Stimulated activated CD4-positive, alpha-beta T cell treated with anti-CD3 and anti-CD28 coated beads, Interleukin-15, amount 100 ng/mL, for 48 hours (primary cell): Measurements from ENCODE around the gene OTX1.
"Not testable (repeated sequence)": the region's sequence is repeated elsewhere in the genome, so short reads cannot be mapped to it uniquely, and the experiment has no call there.

Experiments
- DNase-seq, 2 donors: peaks; one replicate each; pipeline ENCODE4 v3.0.0-alpha.2; 2020; ENCODE audit warnings: low read depth in 2 of 2

Gene OTX1

DNA sequence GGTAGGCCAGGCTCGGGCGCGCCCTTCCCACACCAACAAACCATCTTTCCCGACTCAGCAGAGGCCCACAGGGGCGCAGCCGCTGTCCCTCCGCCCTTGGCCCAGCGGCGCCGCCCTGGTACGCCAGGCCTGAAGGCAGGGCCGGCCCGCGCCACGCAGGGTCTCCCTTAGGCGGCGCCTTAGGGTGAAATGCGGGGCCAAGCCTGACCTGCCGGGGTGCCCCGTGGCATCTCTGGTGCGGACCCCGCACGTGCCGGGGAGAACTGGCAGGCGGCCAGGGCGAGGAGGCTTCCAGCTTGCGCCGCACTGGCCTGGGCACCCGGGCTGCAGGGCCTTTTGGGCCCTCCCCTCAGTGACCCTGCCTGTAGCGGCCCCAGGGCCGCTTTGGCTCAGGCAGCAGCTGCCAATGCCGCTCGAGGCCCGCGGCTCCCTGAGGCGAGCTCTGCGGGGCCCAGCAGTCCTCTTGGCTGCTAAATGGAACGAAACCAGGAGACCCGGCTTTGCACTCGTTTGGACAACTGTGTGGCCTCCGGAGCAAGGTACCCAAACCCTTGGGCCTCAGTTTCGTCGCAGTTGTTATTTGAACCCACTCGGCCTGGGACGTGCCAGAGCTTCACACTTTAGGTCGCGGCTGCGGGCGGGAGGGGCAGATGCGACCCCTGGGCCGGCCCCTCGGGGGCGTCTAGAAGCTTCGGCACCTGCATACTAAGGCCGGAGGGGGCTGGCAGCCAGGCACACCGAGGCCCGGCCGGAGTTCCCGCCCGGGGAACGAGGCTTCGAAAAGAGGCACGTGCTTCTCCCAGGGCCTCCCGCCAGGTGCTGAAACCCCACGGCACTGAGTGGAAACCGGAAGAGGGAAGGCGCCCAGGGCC lies 8.5 kb downstream of the OTX1 start:
- DNase-seq = no peak

DNA sequence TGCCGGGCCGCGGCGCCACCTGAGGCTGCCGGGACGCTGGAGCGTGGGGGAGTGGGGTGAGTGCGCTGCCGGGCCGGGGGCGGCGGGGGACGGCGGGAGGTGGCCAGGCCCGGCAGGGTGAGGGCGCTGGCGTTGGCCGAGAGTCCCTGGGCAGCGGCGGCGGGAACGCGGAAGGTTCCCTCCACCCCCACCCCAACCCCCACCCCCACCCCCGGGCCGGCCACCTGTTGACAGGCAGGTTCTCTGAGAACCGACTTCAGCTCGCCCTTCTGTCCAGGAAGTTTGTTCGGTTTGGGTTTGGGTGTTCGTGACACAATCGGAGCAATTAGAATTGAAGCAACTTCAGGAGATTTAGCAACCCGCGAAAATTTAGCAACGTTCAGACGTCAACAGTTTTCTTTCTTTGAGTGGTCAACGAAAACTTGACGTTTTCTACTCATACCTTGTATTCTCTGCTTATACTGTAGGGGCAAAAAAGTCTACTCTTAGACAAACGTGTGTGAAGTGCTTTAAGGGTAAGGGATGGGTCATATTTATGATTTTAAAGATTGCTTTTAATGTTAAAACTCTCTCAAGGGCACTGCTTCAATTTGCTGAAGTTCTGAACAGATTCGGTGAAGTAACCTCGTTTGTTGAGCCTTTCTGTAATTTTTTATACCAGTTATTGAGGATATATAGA lies 9.3 kb downstream of the OTX1 start:
- no peak for DNase-seq

DNA sequence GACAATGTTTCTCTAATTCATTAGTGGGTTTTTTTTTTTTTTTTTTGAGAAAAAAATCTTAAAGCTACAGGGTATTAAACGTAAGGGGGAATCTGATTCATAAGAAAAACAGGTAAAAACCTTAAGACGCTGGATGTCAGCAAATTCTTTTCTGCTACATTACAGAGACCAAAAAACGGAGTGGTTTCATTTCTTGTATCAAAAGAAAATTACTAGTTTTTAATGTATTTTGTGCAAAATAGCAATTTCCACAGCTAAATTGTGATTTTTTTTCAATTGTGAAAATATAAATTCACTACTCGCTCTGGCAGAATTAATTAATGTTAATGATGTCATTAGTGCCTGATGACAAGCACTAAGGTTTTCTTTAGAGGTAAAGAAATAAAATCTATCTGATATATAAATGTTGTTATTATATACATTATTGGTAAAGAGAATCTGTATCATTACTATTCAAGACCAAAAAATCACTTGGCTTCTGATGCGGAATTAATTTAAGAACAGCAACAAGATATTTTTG lies 9.9 kb downstream of the OTX1 start:
- DNase-seq = no peak

DNA sequence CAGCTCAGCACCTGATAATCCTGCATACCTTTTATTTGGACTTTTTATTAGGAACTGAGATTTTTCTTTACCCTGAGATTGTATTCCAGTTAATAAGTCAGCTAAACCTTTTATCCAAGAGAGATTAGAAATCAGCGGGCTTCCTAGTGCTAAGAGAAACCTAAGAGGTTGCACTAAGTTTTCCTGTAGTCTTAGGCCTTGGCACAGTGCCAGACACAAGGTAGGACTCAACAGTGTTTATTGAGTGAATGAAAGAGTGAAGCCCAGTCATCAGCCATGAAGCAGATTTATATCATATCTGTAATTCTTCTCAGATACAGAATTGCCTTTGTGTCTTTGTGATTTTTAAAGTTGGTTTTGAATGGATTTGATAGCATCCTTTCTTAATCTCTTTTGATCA lies 13.6 kb downstream of the OTX1 start:
- no peak for DNase-seq

DNA sequence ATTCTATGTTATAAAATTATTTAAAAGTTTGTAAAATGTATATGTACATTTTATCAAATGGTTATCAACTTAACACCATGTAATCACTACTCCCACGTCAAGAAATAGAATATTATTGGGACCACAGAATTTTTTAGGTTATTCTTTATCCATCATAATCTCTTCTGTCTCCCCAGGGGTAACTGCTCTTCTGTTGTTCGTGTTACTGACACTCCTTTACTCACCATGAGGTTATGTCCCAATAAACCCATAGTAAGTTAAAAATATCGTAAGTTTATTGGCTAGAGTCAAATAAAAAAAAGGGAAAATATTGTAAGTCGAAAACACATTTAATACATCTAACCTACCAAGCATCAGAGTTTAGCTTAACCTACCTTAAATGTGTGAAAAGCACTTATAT lies 14.0 kb downstream of the OTX1 start:
- DNase-seq = no peak

DNA sequence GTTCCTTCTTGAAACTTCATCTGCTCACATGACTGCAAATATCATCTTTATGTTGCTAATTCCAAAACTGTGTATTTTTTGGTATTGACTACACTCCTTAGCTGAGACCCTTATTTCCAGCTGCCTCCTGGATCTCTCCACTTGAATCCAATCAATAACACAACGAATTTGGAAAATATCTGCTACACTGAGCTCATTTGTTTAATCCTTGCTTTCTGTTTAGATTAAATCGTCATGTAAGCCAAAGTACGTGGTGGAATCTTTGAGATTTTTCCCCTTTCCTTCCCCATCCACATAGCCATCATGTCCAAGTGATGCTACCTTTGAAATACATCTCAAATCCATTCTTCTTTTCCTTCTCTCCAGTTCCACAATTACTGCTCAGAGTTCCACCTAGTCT lies 15.6 kb downstream of the OTX1 start:
- DNase-seq = no peak

DNA sequence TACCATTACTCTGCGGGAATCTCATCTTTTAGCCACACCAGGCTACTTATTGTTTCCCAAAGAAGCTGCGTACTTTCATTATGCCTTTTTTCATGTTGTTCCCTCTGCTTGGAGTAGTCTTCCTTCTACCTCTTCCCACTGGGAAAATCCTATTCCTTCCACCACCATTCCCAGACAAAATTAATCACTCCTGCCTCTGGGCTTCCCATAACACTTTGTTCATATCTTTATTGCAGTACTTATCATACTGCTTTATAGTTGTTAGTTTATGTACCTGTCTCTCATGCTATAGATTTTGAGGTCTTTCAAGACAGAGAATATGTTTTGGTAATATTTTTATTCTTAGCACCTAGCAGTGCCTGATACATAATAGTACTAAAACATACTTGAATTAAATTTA lies 16.2 kb downstream of the OTX1 start:
- no peak for DNase-seq

DNA sequence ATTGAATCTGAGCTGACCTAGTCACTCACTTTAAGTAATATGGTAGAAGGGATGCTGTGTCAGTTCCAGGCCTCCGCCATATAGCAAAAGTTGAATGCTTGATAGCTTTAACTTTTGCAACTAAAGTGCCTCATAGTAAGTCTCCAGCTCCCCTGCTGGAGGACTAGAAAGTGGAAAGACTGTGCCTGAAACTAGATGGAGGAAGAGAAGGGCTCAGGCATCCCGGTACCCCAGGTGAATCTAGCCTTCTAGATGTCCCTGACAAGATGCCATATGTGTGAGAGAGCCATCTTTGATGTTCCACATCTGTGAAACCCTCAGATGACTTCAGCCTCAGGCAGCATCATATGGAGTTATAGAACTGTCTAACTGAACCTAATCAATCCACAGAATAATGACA lies 21.0 kb downstream of the OTX1 start:
- DNase-seq = no peak

DNA sequence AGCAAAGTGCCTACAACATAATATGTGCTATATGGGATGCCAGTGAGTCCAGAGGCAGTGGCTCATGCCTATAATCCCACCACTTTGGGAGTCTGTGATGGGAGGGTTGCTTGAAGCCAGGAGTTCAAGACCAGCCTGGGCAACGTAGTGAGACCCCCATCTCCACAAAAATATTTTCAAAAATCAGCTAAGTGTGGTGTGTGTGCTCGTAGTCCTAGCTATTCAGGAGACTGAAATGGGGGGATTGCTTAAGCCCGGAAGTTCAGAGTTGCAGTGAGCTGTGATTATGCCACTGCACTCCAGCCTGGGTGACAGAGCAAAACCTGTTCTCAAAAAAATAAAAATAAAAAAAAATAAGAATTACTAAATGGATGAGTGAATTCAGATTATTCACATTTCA lies 23.4 kb downstream of the OTX1 start:
- no peak for DNase-seq

DNA sequence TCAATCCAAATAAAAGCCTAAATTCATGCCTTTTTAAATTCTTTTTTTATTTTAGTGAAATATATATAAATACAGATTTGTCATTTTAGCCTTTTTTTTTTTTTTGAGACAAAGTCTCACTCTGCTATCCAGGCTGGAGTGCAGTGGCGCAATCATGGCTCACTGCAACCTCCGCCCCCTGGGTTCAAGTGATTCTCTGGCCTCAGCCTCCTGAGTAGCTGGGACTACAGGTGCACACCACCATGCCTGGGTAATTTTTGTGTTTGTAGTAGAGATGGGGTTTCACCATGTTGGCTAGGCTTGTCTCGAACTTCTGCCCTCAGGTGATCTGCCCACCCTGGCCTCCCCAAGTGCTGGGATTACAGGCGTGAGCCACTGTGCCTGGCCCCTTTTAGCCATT lies 23.8 kb downstream of the OTX1 start:
- not testable (repeated sequence) for DNase-seq

DNA sequence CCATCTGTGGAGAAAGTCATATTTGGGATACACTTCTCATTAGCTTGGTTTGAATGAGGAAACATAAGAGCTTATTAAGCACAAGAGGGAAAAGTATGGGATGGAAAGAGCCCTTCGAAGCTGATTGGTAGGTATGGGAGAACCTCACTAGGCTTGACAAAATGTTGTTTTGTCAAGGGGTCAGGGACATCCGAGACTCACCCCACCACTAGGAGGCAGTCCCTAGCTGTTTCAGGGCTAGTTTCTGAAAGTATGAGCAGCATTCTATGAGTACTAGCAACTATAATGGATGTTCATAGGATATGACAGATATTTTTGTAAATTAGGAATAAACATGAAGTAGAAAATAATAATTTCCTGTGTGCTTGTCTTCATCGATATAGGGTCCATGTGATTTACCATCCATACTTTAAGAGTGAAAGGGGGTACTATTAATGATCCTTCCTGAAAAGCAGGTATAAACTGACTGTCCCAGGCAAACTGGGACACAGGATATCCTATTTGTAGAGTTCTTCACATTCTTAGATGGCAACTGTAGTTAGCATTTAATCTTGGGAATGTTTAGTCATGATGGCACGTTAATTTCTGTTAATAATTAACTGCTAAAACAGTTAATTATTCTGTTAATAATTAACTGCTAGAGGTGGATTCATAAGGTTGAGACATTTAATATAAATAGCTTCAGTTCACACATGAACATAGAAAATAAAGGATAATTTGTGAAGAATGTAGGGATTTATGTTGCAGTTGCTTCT lies 28.4 kb downstream of the OTX1 start:
- DNase-seq = no peak

DNA sequence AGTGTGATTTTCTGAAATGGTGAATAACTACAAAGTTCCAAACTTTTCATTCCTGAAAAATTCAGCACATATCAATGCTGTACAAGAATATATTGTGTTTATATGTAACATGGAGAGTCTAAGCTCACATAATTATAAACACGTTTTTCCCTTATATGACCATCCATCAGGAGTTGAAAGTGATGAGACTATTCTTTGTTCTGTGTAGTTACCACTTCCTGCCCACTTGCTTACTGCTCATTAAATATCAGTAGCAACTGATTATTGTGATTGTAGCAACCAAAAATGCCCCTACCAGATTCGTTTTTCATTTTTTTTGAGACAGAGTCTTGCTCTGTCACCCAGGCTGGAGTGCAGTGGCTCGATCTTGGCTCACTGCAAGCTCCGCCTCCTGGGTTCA lies 30.8 kb downstream of the OTX1 start:
- no peak for DNase-seq

DNA sequence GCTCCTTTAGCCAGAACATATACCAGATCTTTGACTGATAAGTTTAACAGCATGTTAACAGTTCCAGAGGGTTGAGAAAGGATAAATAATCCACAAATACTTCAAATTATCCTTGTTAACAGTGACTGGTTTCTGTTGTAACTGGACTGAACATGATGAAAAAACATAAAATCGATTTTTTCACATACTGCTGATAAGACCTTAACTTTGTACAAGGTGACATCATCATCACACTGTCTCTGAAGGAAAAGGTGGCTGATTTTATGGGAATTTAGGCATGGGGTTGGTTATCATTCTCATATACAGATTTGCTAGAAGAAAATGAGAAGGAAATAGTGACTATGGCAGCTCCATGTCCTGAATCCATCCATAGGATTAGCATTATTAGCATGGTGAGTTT lies 36.1 kb downstream of the OTX1 start:
- DNase-seq = no peak

DNA sequence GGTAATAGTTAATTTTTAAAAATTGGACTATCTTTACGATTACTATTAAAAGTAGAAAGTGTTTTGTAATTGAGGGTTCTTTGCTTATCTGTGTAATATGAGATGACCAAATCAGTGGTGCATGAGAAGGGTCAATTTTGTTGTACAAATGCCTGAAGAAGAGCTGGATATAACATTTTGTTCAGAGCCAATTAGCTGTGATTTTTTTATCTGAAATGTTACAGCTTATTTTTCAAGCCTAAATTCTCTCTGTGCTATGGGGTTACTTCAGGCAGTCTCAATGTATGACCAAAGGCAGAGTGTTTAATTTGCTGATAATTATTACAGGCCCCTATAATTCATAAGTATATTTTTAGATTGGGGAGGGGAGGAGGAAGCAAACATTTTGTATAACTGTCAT lies 41.8 kb downstream of the OTX1 start:
- DNase-seq = no peak

DNA sequence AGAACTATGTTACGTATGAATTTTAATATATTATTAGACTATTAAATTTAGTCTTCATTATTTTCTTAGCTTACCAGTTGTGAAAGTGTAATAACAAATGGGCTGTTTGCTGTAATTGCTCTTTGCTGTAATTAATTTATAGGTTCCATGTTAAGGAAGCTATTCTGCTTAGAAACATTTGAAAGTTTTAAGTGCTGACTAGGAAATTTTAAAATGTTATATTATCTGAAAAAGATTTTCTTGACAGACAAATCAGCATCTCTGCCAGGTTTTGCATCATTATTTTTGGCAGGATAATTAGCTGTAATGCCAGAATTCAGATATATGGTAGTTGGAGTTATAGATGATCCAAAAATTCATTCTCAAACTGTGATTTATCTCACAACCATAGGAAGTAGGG lies 42.2 kb downstream of the OTX1 start:
- no peak for DNase-seq

DNA sequence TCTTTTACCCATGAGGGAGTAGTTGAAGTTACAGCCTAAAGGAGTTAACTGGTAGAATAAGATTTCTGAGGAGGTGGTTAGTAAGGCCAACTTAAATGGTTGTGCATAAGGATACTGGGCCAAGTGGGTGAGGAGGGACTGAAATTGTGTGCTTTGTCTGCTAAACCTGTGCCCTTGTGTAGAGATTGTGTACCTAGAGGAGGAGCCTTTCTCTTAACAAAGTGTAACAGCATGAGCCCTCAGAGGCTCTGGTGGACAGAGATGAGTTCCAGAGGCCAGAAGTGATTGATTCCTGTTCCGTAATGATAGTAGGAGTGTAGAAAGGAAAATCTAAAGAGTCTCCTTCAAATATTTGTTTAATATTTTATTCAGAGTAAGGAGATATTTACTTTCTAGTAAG lies 42.9 kb downstream of the OTX1 start:
- DNase-seq = no peak

DNA sequence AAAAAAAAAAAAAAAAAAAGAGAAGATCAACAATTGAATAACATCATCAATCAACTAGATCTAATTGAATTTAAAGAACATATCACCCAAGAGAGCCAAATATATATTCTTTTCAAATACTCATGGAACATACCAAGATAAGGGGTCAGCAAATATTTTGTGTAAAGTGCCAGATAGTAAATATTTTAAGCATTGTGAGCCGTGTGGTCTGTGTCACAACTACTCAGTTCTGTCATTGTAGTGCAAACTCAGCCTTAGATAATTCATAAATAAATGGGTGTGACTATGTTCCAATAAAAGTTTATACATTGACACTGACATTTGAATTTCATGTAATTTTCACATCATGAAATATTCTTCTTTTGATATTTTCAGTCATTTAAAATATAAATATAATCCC lies 45.9 kb downstream of the OTX1 start:
- no peak for DNase-seq

DNA sequence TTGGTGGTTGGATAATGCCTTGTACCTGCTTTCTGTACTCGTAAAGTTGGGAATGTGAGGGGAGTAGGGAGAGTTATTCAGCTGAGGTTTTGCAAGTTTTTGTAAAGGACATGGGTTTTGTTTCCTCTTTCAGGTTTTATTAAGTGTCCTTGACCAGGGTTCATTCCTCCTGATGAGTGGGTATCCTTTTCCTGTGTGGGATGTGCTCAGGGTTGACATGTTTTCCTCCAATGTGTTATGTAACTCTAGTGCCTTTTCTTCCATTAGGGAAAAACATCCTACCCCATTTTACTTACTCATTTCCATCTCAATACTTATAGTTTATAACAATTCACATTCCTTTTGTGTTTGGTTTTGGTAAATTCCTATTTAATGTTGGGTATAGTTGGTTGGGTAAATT lies 48.4 kb downstream of the OTX1 start:
- no peak for DNase-seq

DNA sequence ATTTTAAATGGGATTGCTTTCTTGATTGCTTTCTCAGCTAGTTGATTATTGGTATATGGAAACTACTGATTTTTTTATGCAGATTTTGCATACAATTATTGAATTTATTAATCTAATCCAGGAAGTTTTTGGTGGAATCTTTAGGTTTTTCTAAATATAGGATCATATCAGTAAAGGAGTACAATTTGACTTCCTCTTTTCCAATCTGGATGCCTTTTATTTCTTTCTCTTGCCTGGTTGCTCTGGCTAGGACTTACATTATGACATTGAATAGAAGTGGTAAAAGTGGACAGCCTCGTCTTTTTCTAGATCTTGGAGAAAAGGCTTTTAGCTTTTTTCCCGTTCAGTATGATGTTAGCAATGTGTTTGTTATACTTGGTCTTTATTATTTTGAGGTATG lies 51.3 kb downstream of the OTX1 start:
- DNase-seq = no peak

DNA sequence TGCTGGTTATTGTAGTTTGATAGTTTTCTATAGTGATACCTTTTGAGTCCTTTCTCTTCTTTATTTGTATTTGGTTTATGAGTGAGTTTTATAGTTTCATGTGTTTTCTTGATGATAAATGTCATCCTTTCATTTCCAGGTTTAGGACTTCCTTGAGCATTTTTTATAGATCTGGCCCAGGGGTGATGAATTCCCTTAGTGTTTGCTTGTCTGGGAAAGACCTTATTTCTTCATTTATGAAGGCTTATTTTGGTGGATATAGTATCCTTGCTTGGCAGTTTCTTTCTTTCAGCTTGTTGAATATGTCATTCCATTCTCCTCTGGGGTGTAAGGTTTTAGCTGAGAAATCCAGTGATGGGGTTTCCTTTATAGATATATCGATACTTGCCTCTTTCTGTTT lies 53.9 kb downstream of the OTX1 start:
- DNase-seq = no peak
